COLO668 (cell line): ENCODE results near the gene ROS1.
"Not testable (repeated sequence)": the region's sequence is repeated elsewhere in the genome, so short reads cannot be mapped to it uniquely, and the experiment has no call there.

Experiments
- DNase-seq: peaks from one replicate; lab custom pipeline; 2025; ENCODE audit not compliant: unreplicated experiment; lab: John Stamatoyannopoulos, UW

ROS1 gene

GRCh38 chr6:117268924-117269323, 156.8 kb downstream of the ROS1 start:
- no peak for DNase-seq

DNA sequence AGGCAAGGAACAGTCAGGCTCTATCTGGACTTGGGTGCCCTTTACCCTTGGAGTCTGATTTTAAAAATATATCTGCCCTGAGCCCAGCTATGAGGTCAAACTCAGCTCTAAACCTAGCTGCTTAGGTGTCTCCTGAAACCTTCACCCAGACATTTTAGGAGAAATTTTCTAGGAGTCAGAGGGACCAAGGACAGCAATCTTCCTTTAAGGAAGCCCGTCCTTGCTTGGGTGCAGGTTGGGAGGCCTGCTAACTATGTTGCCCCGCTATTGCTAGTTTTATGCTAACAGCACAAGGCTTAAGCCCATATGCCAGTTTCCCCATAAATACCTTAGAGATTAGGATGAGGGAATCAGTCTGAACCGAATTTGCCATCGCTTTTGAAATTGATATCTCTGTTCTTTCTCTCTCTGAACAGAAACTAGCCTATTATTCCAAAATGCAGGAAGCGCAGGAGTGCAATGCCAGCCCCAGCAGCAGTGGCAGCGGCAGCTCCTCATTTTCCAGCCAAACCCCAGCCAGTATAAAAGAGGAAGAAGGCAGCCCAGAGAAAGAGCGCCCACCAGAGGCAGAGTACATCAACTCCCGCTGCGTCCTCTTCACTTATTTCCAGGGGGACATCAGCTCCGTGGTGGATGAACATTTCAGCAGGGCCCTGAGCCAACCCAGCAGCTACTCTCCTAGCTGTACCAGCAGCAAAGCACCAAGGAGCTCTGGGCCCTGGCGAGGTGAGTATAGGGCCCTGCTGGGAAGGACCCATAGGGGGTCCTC, 157.8 kb downstream of the ROS1 start:
- DNase-seq, result no peak

GRCh38 chr6:117267054-117267347, 158.7 kb downstream of the ROS1 start:
- DNase-seq, result no peak

DNA sequence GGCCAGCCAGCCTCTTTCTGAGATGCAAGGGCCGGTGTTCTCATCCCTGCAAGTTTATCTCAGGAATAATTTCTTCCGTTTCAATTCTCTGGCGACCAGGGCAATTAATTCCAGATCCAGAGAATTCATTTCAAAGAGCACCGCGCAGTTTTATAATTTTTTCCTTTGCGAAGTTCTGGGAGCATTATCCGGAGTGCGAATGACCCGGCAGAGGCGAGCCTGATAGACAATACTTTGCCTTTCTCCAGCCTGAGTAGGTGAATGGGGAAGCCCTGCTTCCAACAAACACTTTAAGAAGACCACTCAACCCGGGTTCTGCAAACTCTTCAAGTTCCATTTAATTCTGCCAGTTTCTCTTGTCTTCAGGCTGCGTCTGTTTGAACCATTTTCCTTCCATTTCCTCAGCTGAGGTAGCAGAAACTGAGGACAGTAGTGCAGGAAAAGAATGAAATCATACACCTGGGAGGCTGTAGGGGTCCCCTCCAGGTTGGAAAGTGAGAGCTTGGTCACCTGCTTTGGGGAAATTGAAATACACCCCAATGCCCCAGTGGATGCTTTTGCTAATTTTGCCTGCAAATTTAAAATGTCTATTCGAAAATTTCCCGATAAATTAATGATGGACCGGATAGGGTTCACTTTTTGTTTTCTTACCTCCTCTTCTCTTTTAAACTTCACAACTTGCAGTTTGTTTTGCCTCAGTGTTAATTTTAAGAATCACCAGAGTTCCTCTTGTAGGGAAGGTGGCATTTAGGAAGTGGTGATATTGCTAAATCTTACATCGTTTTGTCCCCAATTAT, 159.3 kb downstream of the ROS1 start:
- no peak for DNase-seq

DNA sequence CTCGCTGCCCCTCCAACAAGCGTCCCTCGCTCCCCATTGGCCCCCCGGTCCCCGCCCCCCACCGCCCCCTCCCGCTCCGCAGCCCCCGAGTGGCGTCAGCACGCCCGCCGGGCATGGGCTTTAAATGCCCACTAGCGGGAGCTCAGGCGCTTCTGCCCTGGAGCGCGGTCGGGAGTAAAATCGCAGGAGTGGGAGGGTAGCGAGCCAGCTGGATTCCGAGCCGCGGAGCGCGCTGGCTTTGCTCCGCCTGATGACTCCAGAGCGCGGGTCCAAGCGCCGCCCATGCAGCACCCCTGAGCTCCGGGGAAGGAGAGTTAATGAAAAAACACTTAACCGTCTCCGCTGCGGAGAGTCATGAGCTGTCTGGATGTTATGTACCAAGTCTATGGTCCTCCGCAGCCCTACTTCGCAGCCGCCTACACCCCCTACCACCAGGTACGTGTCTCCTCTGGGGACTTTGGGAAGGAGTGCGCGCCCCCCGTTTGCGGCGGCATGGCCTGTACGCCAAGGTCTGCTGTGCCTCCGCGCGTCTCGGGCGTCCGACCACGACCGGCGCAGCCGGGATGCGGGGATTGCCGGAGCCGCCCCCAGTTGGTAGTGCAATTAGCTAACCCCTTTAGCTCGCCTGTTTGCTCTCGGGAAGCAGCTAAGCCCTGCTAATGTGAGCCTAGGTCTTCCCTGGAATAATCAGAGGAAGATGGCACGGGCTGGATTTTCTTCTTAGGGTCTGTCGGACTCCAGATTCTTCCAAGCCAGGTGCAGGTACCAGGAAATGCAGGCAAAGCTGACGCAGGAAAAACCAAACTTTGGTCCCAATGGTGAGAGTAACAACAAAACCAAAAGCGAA, 160.1 kb downstream of the ROS1 start, which contains the start of gene VGLL2:
Gene VGLL2 (plus strand): TSS at position 149 of the 847 bp plus-strand sequence. CDS start 206 bp downstream, at position 355.
- DNase-seq, result peak; percentile 65

DNA sequence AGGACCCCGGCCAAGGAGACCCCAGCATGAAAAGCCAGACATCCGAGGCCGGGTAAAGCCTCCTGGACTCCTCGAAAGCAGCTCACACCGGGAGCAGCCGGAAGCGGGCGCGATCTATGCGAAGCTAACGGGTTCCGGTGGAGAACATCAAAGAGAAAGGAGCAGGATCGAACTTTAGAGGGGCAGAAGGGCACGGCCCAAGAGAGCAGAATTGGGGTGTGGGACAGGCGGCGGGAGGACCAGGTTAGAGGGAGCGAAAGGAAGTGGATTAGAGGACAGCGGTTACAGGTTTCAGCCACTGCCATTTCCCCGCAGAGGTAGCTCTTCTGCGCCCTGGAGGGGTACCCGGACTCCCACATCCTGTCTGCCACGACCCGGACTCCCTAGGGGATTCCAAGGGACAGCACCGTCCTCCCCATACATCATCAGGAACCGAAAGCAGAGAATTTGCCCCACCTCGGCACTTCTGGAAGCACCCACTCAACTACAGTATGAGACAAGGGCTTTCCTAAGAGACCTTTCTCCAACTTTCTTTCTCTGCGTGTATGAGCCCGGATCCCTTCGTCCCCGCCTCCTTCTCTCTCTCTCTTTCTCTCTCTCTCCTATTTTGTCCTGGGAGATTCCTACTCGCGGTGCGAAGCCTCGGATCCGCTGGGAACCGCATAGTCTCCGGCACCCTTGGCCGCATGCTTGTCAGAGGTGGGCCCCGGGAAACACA, 160.9 kb downstream of the ROS1 start:
- peak; percentile 21 for DNase-seq

GRCh38 chr6:117264369-117264691, 161.4 kb downstream of the ROS1 start:
- DNase-seq, result no peak

DNA sequence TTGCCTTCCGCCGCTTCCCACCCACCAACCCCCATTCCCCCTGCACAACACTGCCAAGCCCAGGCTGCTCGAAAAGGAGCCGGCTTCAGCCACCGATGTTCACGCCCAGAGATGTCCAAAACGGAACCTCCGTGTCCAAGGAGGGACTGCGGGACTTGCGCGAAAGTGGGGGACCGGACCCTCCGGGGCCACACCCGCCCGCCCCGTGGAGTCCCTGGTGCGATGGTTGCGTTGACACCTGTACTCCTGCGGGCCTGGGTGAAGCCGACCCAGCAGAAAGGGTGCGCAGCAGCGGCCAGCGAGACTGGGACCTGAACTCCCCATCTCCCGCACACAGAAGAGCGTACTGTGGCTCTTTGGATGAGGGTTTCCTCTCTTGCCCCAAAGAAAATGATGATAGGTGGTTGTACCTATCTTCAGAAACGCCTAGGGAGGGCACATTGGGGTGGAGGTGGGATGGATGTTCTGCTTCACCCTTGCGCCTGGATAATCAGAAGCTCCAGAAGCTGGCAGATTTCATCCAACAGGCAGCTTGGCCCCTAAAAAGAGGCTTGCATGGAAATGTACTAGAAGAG, 162.3 kb downstream of the ROS1 start:
- no peak for DNase-seq

DNA sequence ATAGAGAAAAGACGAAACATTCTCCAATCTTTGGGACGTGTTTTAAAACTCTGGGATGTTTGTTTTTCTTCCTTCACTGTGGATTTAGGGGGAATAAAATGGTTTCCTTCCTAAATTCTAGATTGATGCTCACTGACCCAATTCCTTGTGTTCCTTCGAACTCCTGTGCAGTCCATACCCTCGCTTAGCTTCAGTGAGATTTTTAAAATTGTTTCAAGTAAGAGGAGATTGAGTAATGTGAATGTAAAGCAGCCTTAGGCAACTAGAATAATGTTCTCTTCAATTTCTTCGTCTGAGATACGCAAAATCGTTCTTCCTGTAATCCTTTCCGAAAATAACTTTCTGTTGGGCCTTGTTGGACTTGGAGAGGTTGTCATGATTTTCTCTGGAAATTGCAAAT, 162.9 kb downstream of the ROS1 start:
- DNase-seq, result no peak

DNA sequence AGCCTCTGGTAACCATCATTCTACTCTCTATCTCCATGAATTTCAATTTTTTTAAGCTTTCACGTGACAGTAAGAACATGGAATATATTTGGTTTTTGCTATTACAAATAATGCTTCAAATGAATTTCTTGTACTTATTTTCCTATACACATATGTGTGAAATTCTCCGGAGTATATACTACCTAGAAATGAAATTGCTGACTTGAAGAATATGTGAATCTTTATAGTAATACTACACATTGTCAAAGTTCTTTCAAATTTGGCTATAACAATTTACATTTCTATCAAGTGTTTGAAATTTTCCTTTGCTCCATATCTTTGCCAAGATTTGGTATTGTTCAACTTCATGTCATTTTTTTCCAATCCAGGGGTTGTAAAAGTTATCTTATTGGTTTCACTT, 172.0 kb downstream of the ROS1 start:
- DNase-seq, result no peak

GRCh38 chr6:117244979-117245378, 180.8 kb downstream of the ROS1 start:
- DNase-seq, result not testable (repeated sequence)

DNA sequence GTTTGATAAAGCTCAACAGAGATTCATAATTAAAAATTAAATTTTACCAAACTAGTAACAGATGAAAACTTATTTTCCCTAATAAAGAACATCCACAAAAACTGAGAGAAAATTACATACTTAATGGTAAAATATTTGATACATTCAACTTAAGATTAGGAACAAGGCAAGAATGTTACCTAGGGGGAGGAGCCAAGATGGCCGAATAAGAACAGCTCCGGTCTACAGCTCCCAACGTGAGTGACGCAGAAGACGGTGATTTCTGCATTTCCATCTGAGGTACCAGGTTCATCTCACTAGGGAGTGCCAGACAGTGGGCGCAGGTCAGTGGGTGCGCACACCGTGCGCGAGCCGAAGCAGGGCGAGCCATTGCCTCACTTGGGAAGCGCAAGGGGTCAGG, 181.2 kb downstream of the ROS1 start:
- DNase-seq, result not testable (repeated sequence)
